ENCODE data around the gene MARCHF10. TPM values are rescaled to one million over a fixed set of nuclear protein-coding genes. Genes with fewer than 3 reads are reported as not detected.

Gene MARCHF10
- polyA plus RNA-seq, 3 donors, result not detected

- no peak overlapping the region for H2AFZ ChIP-seq (ENCODE audit: insufficient read depth, low read depth, low read length, poor library complexity, severe bottlenecking)
- 96% methylated on average over 9 of the region's 17 CpGs for WGBS (ENCODE audit: insufficient coverage)
- peak overlapping the region in 1 of 7 donors; percentile 75 for H3K27ac Mint-ChIP-seq
- H3K79me2 ChIP-seq (ENCODE audit: insufficient read depth, low read length), result no peaks in the 10 kb centered on the region
- intact Hi-C loops (cut with micrococcal nuclease), result no loop called here
- H3K27ac ChIP-seq (ENCODE audit: low read depth in 1 of 2, low read length in 2 of 2), result no peak overlapping the region
- no peak overlapping the region for H3K4me3 Mint-ChIP-seq
- H3K4me1 ChIP-seq (ENCODE audit: control insufficient read depth in 1 of 2, insufficient read depth in 2 of 2, low read length in 2 of 2), result no peaks in the 10 kb centered on the region
- peaks cover 0 to 7% of the 10 kb centered on the region in 2 donors for H3K9me3 ChIP-seq (replicated peaks in 1 of 2; ENCODE audit: control insufficient read depth in 1 of 2, insufficient read depth in 1 of 2, low read length in 2 of 2)
- no peaks in the 10 kb centered on the region for H3K36me3 ChIP-seq (replicated peaks in 1 of 2; ENCODE audit: control insufficient read depth in 1 of 2, insufficient read depth in 2 of 2, low read length in 2 of 2)
- H4K20me1 ChIP-seq (ENCODE audit: insufficient read depth, low read length), result no peaks in the 10 kb centered on the region
- no peak overlapping the region for H3K9ac ChIP-seq (ENCODE audit: insufficient read depth, low read length, poor library complexity, severe bottlenecking)
- H3K36me3 Mint-ChIP-seq, result no peaks in the 10 kb centered on the region
- peaks cover 3 to 5% (median 4%) of the 10 kb centered on the region in 3 donors for H3K27me3 Mint-ChIP-seq (ENCODE audit: low read depth in 3 of 3)
- H3K4me2 ChIP-seq (replicated peaks; ENCODE audit: extremely low read depth, low read length, poor library complexity, severe bottlenecking), result no peak overlapping the region
- H3K4me3 ChIP-seq (replicated peaks in 1 of 3; ENCODE audit: low read depth in 2 of 3, low read length in 3 of 3), result no peak overlapping the region
- peaks cover 0 to 10% (median 7%) of the 10 kb centered on the region in 7 donors for H3K9me3 Mint-ChIP-seq
- no peaks in the 10 kb centered on the region for H3K27me3 ChIP-seq (ENCODE audit: control insufficient read depth in 2 of 2, insufficient read depth in 2 of 2, low read length in 2 of 2)
- no peaks in the 10 kb centered on the region for H3K4me1 Mint-ChIP-seq
- no peak for DNase-seq
- TF ChIP-seq CTCF (IDR thresholded peaks at IDR 0.05), result no peak
These were observed 94.8 kb downstream of the MARCHF10 start for GRCh38 chr17:62713086-62713881.

GRCh38 chr17:62712171-62712581 is 95.9 kb downstream of the MARCHF10 start:
- Histone ChIP-seq H3K9me3 (replicated peaks in 1 of 2; ENCODE audit: control insufficient read depth in 1 of 2, insufficient read depth in 1 of 2, low read length in 2 of 2) (peaks cover 0 to 8% of the 10 kb centered on the region in 2 donors), H4K20me1 (ENCODE audit: insufficient read depth, low read length) (no peaks in the 10 kb centered on the region), H3K79me2 (ENCODE audit: insufficient read depth, low read length) (no peaks in the 10 kb centered on the region), H3K4me3 (replicated peaks in 1 of 3; ENCODE audit: low read depth in 2 of 3, low read length in 3 of 3) (no peak overlapping the region), H3K4me2 (replicated peaks; ENCODE audit: extremely low read depth, low read length, poor library complexity, severe bottlenecking) (no peak overlapping the region), H3K4me1 (ENCODE audit: control insufficient read depth in 1 of 2, insufficient read depth in 2 of 2, low read length in 2 of 2) (no peaks in the 10 kb centered on the region), H3K36me3 (replicated peaks in 1 of 2; ENCODE audit: control insufficient read depth in 1 of 2, insufficient read depth in 2 of 2, low read length in 2 of 2) (no peaks in the 10 kb centered on the region), H3K27me3 (ENCODE audit: control insufficient read depth in 2 of 2, insufficient read depth in 2 of 2, low read length in 2 of 2) (no peaks in the 10 kb centered on the region), H3K27ac (ENCODE audit: low read depth in 1 of 2, low read length in 2 of 2) (no peak overlapping the region), H3K9ac (ENCODE audit: insufficient read depth, low read length, poor library complexity, severe bottlenecking) (no peak overlapping the region), H2AFZ (ENCODE audit: insufficient read depth, low read depth, low read length, poor library complexity, severe bottlenecking) (no peak overlapping the region)
- WGBS (ENCODE audit: insufficient coverage), result 85% methylated on average over 7 of the region's 8 CpGs
- no peak overlapping the region for H3K27ac Mint-ChIP-seq
- H3K4me3 Mint-ChIP-seq, result no peak overlapping the region
- no peaks in the 10 kb centered on the region for H3K4me1 Mint-ChIP-seq
- H3K27me3 Mint-ChIP-seq (ENCODE audit: low read depth in 3 of 3), result peaks cover 1 to 6% (median 4%) of the 10 kb centered on the region in 3 donors
- TF ChIP-seq CTCF (IDR thresholded peaks at IDR 0.05), result no peak
- intact Hi-C loops (cut with micrococcal nuclease), result no loop called here
- peaks cover 0 to 15% (median 9%) of the 10 kb centered on the region in 7 donors for H3K9me3 Mint-ChIP-seq
- no peak for DNase-seq
- no peaks in the 10 kb centered on the region for H3K36me3 Mint-ChIP-seq

All from CD14-positive monocyte (primary cell).